ENCODE results near the gene SPINK8.

Gene SPINK8

GRCh38 chr3:48267782-48268181, 65.7 kb downstream of the SPINK8 start:
- TF ChIP-seq TAF1 (IDR thresholded peaks at IDR 0.05; ENCODE audit: borderline replicate concordance, insufficient read depth, low read length) (no peak), POLR2AphosphoS5 (IDR thresholded peaks at IDR 0.05; ENCODE audit: low read depth, low read length) (no peak), FOXP2 (optimal IDR thresholded peaks at IDR 0.05; ENCODE audit: borderline replicate concordance, extremely low read depth, extremely low read length, insufficient read depth) (no peak), REST (IDR thresholded peaks at IDR 0.05; ENCODE audit: insufficient read depth in 1 of 2, low read depth in 2 of 2, low read length in 2 of 2) (no peak), SIN3A (IDR thresholded peaks at IDR 0.05; ENCODE audit: borderline replicate concordance, insufficient read depth, low read length) (no peak)

- TF ChIP-seq SIN3A (IDR thresholded peaks at IDR 0.05; ENCODE audit: borderline replicate concordance, insufficient read depth, low read length) (no peak), FOXP2 (optimal IDR thresholded peaks at IDR 0.05; ENCODE audit: borderline replicate concordance, extremely low read depth, extremely low read length, insufficient read depth) (no peak), POLR2AphosphoS5 (IDR thresholded peaks at IDR 0.05; ENCODE audit: low read depth, low read length) (no peak), REST (IDR thresholded peaks at IDR 0.05; ENCODE audit: insufficient read depth in 1 of 2, low read depth in 2 of 2, low read length in 2 of 2) (no peak), TAF1 (IDR thresholded peaks at IDR 0.05; ENCODE audit: borderline replicate concordance, insufficient read depth, low read length) (no peak)
Measured at GRCh38 chr3:48258530-48258929, 74.9 kb downstream of the SPINK8 start.

Data from PFSK-1 (cell line).